IMR-90 (cell line): ENCODE measurements around the gene COG4.

ENCODE experiments used
- BHLHE40 ChIP-seq: fragments of 150-350 bp; IDR thresholded peaks from 2 replicates; pipeline ENCODE4 v1.6.1; 2016; ENCODE audit warnings: mild to moderate bottlenecking, low read depth, low read length
- CEBPB ChIP-seq: IDR thresholded peaks from 2 replicates; pipeline ENCODE4 v1.6.1; 2012; ENCODE audit warnings: low read depth, low read length, improper control_type of control experiment
- CHD1 ChIP-seq: IDR thresholded peaks from 2 replicates; pipeline ENCODE4 v1.6.1; 2012; ENCODE audit warnings: low read depth, low read length, improper control_type of control experiment
- MAFK ChIP-seq: IDR thresholded peaks from 2 replicates; pipeline ENCODE4 v1.6.1; 2012; ENCODE audit warnings: low read depth, low read length, improper control_type of control experiment
- MAZ ChIP-seq: IDR thresholded peaks from 2 replicates; pipeline ENCODE4 v1.6.1; 2012; ENCODE audit warnings: low read depth, mild to moderate bottlenecking, low read length, improper control_type of control experiment, moderate library complexity, borderline replicate concordance
- POLR2A ChIP-seq: IDR thresholded peaks from 2 replicates; pipeline ENCODE4 v1.6.1; 2012; ENCODE audit warnings: mild to moderate bottlenecking, low read depth, low read length
- RAD21 ChIP-seq: IDR thresholded peaks from 2 replicates; pipeline ENCODE4 v1.6.1; 2012; ENCODE audit warnings: low read length, improper control_type of control experiment
- RCOR1 ChIP-seq: IDR thresholded peaks from 2 replicates; pipeline ENCODE4 v1.6.1; 2012; ENCODE audit warnings: mild to moderate bottlenecking, low read length, improper control_type of control experiment; ENCODE audit not compliant: insufficient replicate concordance
- RFX5 ChIP-seq: IDR thresholded peaks from 2 replicates; pipeline ENCODE4 v1.8.0; 2012; ENCODE audit warnings: low read depth, mild to moderate bottlenecking, low read length, moderate library complexity
- SMC3 ChIP-seq: fragments of 150-350 bp; IDR thresholded peaks from 2 replicates; pipeline ENCODE4 v1.6.1; 2016; ENCODE audit warnings: low read depth, mild to moderate bottlenecking, antibody characterized with exemption, low read length, moderate library complexity
- TF ChIP-seq, protein P1 (sequence below): conservative IDR thresholded peaks from 2 replicates; pipeline ENCODE4 v1.5.1; 2012; ENCODE audit warnings: mild to moderate bottlenecking, low read depth, low read length, improper control_type of control experiment
- TF ChIP-seq, protein P2 (sequence below): fragments of 150-350 bp; IDR thresholded peaks from 2 replicates; pipeline ENCODE4 v1.6.1; 2016; ENCODE audit warnings: low read depth, mild to moderate bottlenecking, low read length, moderate library complexity, borderline replicate concordance
- TF ChIP-seq, protein P3 (sequence below): fragments of 150-350 bp; IDR thresholded peaks from 2 replicates; pipeline ENCODE4 v1.6.1; 2017; ENCODE audit warnings: mild to moderate bottlenecking, antibody characterized with exemption, low read length, low read depth

- TF ChIP-seq, protein P1, sequence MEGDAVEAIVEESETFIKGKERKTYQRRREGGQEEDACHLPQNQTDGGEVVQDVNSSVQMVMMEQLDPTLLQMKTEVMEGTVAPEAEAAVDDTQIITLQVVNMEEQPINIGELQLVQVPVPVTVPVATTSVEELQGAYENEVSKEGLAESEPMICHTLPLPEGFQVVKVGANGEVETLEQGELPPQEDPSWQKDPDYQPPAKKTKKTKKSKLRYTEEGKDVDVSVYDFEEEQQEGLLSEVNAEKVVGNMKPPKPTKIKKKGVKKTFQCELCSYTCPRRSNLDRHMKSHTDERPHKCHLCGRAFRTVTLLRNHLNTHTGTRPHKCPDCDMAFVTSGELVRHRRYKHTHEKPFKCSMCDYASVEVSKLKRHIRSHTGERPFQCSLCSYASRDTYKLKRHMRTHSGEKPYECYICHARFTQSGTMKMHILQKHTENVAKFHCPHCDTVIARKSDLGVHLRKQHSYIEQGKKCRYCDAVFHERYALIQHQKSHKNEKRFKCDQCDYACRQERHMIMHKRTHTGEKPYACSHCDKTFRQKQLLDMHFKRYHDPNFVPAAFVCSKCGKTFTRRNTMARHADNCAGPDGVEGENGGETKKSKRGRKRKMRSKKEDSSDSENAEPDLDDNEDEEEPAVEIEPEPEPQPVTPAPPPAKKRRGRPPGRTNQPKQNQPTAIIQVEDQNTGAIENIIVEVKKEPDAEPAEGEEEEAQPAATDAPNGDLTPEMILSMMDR, result no peak
- TF ChIP-seq RCOR1 (peak; percentile 61), CEBPB (peak; percentile 5; the same call in 1 of the 2 replicates), MAZ (no peak), RFX5 (no peak), POLR2A (no peak), RAD21 (no peak), SMC3 (no peak), BHLHE40 (no peak), MAFK (0 out of 2 replicates have a peak, but pooled peaks have one; percentile 25), CHD1 (no peak)
- TF ChIP-seq, protein P2, sequence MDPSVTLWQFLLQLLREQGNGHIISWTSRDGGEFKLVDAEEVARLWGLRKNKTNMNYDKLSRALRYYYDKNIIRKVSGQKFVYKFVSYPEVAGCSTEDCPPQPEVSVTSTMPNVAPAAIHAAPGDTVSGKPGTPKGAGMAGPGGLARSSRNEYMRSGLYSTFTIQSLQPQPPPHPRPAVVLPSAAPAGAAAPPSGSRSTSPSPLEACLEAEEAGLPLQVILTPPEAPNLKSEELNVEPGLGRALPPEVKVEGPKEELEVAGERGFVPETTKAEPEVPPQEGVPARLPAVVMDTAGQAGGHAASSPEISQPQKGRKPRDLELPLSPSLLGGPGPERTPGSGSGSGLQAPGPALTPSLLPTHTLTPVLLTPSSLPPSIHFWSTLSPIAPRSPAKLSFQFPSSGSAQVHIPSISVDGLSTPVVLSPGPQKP, result no peak
- TF ChIP-seq, protein P3, sequence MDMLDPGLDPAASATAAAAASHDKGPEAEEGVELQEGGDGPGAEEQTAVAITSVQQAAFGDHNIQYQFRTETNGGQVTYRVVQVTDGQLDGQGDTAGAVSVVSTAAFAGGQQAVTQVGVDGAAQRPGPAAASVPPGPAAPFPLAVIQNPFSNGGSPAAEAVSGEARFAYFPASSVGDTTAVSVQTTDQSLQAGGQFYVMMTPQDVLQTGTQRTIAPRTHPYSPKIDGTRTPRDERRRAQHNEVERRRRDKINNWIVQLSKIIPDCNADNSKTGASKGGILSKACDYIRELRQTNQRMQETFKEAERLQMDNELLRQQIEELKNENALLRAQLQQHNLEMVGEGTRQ, result no peak
Measured at GRCh38 chr16:70433458-70434103, 89.8 kb downstream of the COG4 start.
